ENCODE results near the gene ERC1.
"Not testable (repeated sequence)": the region's sequence is repeated elsewhere in the genome, so short reads cannot be mapped to it uniquely, and the experiment has no call there.

ERC1 gene

DNA sequence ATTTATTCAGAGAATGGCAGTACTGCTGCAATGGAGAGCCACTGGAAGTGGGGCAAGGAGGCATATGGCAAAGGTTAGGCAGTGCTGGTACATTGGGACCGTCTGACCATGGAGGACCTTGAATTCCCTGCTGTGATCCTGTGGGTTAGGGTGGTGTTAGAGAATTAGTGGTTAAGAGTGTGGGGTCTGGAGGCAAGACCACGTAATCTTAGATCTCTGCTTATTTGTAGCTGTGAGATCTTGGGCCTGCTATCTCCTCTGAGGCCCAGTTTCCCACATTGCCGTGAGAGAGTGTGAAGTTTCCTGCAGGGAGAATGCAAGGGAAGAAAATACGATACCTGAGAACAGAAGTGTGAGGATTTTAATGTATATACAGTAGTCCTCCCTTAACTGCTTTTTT lies 147.7 kb downstream of the ERC1 start:
- no peak for DNase-seq

DNA sequence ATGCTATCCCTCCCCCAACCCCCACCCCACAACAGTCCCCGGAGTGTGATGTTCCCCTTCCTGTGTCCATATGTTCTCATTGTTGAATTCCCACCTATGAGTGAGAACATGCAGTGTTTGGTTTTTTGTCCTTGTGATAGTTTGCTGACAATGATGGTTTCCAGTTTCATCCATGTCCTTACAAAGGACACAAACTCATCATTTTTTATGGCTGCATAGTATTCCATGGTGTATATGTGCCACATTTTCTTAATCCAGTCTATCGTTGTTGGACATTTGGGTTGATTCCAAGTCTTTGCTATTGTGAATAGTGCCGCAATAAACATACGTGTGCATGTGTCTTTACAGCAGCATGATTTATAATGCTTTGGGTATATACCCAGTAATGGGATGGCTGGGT lies 155.7 kb downstream of the ERC1 start:
- DNase-seq, result not testable (repeated sequence)

DNA sequence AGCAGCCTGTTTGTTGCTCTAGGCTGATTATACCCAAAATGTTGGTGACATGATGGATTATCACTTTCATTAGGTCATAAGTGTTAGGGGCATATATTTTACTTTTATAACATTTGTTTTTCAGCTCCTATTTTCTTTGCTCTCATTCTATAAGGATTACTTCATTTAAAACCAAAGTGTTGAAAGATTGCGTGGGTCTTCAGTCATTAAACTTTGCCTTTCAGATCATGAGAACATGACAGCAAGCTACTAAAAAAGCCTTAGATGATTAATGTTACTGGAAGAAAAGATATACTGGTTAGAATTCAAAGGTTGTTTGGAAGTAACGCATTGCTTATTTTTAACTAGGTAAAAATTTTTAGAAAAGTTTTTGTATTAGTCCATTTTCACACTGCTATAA lies 156.8 kb downstream of the ERC1 start:
- DNase-seq, result no peak

DNA sequence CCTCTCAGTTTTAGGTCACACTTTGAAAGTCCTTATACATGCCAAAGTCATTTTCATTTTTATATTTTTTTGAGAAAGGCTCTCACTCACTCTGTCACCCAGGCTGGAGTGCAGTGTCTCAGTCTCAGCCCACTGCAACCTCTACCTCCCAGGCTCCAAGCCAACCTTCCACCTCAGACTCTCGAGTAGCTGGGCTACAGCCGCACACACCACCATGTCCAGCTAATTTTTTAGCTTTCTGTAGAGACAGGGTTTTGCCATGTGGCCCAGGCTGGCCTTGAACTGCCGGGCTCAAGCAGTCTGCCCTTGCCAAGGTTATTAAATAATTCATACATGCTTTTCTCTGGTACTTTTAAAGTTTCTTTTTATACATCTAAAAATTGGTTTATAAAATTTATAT lies 166.0 kb downstream of the ERC1 start:
- DNase-seq, result no peak

DNA sequence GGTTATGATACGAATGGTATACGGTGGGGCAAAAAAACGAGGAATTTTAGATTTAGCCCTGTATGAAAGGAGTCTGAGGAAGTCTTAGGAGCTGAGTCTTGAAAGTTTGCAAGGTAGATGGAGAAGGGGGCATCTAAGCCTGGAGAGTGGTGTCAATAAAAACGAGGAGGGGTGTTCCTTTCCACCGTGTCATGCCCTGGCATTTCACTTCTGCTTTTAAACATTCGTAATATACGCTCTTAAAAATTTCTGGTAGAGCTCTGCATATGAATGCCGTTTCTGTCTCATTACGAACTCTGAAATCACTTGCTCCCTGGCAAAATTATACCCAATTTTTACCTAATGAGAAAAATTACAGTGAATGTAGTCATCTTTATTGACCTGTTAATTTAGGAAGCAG lies 170.2 kb downstream of the ERC1 start:
- no peak for DNase-seq

DNA sequence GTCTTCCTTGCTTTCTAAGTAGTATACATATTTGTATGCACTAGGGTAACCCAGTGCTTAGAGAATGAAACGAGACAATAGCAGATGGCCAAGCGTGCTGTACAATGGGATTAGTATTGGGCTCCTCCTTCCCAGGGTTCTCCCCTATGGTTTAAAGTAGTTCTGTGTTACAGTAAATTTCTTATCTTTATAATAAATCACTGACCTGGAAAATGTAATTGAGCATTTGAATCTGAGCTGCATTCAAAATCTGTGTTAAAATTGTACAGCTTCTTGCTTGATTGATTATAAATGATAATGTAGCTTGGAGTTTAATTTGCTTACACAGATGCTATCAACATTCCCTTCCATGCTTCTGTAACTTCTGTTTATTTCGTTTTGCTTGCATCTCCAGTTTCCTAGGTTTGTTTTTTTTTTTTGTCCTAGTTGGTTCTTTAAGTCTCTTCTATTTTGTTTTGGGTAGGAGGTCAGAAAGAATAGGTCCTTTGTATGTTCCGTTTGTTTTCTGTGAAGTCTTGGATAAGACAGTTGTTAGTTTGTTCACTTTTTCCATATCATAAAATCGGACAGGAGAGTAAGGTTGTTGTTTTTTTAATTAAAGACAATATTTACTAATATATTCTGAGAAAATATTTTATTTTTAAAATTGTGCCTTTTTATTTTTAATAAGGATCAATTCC lies 171.2 kb downstream of the ERC1 start:
- no peak for DNase-seq

DNA sequence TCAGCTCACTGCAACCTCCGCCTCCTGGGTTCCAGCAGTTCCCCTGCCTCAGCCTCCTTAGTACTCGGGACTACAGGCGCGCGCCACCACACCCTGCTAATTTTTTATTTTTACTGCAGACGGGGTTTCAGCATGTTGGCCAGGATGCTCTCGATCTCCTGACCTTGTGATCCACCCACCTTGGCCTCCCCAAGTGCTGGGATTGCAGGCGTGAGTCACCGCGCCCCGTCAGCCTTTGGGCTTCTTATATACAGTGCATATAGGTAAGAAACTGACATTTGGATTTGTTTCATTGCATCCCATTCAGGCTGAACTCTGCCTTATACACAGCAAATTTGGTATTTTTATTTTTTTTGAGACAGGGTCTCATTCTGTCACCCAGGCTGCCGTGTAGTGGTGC lies 176.8 kb downstream of the ERC1 start:
- DNase-seq, result no peak

DNA sequence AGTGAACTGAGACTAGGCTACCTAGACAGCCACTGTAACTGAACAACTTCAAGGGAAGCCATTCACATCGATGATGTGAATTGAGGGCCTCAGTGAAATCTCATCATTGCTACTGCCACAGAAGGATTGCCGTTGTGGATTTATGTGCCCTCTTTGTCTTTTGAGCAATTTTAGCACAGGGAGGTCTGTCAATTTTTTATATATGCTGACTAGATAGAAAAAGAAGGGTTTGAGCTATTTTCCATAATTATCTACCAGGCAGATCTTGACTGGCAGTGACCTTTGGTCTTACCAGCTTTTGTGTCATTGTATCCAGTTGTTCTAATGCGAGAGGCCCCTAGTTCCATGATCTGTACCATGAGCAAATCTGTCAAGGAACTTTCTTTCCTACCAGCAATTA lies 179.4 kb downstream of the ERC1 start:
- no peak for DNase-seq

DNA sequence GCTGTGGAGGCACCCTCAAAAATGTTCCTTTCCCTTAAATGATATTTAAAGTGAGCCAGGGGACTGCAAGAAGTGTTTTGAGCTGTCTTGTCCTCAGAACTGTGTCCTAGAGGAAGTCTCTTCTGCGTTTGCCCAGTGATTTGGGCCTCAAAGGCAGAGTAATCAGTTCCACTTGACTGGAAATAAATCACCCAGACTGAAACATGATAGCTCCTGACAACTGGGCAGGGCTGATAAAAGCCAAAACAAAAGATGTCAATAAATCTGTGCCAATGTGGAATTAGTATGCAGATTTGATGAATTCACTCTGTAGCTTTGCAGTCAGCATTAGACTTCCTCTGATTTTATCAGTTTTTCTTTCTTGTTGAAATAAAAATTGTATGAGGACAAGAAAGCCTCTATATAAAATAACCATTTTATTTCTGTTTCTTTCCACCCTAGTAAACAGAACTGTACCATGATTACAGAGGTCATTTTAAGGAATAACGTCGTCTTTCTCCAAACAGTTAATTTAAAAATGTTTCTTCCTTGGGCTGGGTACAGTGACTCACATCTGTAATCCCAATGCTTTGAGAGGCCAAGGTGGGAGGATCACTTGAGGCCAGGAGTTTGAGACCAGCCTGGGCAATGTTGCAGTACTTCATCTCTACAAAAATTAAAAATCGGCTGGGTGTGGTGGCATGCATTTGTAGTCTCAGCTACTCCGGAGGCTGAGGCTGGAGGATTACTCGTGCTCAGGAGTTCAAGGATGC lies 180.8 kb downstream of the ERC1 start:
- peak; percentile 75 for DNase-seq

DNA sequence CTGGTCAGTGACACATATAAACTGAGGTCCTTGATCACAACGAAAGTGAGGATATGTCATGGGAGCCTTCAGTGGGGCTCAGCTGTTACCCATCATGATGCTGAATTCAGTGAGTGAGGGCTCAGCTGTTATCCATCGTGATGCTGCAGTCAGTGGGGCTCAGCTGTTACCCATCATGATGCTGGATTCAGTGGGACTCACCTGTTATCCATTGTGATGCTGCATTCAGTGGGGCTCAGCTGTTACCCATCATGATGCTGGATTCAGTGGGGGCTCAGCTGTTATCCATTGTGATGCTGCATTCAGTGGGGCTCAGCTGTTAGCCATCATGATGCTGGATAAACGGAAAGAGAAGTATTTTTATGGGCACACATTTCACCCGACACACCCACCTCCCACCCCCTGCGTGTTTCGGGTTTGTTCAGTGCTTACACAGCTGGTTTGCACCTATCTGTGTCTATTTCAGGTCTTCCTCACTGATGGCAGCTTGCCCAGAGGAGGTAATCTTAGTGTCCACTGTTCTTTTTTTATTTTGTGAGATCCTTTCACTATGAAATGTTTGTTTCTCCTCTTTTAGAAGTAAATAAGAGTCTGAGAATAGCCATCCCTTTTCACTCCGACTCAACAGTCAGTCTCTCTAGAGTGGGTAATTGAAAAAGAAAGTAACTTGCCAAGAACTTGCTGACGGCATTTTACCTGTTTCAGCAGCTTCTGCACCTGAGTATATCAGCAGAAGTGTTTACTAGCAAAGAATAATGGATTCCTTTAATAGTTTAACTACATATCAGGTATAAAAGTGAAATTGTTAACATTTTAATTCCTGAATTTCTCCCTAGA lies 183.0 kb downstream of the ERC1 start:
- DNase-seq, result no peak

DNA sequence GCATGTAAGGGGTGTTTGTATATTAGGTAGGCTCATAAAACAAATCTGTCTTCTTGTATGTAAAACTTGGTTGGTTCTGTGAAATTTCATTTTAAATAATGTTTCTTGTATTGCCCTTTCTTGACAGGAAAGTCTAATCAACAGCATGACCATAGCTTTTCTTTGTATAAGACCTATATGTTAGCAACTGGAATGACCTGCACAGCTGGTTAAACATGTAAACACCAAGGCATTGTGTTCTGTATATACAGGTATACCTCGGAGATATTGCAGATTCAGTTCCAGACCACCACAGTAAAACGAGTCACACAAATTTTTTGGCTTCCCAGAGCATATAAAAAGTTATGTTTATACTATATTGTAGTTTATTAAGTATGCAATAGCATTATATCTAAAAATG lies 183.6 kb downstream of the ERC1 start:
- no peak for DNase-seq

DNA sequence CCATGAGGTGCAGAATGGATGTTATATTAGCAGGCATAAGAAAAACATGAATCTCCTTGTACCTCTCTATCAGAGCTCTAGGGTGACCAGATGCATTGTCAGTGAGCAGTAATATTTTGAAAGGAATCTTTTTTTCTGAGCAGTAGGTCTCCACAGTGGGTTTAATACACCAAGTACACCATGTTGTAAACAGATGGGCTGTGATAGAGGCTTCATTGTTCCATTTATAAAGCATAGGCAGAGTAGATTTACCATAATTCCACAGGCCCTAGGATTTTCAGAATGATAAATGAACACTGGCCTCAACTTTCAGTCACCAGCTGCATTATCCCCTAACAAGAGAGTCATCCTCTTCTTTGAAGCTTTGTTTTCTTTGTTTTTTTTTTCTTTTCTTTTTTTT lies 185.2 kb downstream of the ERC1 start:
- no peak for DNase-seq

DNA sequence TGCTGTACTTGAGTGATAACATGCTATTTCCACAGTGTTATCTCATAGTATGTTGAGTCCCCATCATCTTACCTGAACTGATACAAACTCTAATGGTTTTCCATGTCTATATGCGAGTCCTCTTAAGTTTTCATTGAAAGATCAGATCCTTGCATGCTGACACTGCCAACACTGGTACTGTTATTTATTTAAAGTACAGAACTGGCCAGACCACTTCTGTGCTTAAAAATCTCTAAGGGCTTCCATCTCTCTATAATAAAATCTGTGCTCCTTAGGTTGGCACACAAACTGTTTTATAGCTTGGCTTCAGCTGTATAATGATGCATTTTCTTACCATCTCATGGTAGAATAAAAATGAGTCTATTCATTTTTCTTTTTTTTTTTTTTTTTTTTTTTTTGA lies 188.1 kb downstream of the ERC1 start:
- DNase-seq, result no peak

DNA sequence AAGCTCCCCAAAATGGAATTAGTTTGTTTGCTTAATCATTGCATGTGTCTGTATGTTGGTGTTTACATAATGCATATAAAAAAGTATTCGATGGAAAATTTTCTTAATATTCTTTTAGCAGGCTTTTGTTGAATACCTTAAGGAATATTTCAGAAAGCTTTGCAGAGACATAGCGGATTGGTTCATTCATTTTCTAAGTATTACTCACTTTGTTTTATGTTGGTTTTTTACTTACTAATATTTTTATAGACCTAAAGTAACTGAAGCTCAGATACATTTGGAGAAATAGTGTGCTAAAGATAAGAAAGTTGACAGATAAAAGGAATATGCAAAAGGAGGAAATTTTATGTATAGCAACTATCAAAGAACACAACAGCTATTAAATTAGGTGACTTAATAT lies 191.0 kb downstream of the ERC1 start:
- DNase-seq, result no peak

DNA sequence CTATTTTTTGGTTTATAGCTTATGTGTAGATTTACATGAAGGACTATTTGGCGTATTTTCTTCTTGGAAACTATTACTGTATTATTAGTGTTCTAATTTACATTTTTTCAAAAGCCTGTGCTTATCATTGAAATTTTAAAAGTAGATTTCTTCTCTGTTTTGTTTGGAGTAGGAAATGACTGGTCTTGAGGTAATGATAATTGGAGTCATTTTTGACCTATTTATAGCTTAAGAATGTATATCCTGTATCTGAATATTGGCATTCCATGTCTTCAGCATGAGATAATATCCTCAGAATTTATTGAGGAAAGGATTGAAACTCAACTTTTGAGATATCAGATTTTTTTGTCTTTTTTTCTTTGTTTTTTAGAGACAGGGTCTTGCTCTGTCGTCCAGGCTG lies 193.4 kb downstream of the ERC1 start:
- no peak for DNase-seq

DNA sequence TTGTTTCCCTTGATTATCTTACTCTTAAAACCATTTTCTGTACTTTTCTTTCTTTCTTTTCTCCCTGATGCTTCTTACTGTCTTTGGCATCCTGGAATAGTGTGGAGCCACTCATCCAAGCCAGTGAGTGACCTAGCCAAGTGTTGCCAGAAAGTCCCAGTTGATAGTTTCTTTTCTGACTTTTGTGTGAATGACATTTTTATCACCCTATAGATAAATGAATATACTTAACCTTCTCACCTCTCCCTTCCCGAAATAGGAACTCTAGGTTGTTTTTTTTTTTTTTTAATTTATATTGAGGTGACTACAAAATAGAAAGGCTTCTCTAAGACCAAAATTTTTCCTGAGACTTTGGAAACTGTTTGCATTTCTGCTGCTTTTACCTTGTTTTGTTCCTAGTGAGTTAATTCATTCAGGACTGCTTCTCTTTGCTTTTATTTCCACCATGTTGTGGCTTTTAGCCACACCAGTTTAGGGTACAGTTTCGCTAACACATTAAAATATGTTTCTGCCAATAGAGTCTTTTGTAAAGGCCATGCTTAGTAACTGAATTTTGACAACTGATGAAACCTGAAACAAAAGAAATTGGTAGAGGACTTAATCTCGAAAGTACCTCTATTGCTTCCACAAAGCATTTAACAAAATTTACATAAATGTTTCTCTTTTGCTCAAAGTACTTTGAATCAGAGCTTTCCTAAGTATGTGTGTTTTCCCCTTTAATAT lies 194.6 kb downstream of the ERC1 start:
- DNase-seq, result no peak

DNA sequence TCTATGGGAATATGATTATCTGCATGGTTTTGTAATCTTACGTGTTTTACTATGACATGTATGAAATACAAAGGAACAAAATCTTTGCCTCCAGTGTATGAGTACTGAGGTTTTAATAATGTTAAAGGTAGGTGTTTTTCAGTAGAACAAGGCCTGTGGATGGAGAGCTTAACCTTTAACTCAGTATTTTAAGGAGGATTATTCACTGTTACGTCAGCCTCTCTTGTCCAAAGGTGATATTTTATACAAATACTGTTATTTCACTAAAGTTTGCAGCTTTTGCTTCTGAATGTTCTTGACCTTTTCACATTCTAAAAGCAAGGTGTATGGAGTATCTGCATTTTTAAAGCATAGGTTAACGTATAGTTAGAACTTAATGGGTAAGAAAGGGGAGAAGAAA lies 195.3 kb downstream of the ERC1 start:
- no peak for DNase-seq

DNA sequence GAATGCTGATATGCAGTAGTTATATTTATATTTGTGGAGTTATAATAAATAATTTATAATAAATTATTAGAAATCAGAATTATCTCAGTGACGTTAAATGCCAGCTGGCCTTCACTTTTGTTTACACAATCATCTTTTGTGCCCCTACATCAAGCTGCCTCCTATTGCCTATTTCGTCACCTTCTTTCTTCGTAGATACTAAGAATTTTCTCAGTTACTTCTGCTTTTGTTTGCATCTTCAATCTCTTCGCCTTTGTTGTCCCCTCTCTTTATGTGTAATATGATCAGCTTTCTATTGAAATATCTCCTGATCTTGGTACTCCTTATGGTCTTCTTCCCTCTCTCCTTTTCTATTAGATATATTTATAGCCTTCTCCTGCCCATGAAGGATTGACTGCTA lies 197.0 kb downstream of the ERC1 start:
- DNase-seq, result no peak

DNA sequence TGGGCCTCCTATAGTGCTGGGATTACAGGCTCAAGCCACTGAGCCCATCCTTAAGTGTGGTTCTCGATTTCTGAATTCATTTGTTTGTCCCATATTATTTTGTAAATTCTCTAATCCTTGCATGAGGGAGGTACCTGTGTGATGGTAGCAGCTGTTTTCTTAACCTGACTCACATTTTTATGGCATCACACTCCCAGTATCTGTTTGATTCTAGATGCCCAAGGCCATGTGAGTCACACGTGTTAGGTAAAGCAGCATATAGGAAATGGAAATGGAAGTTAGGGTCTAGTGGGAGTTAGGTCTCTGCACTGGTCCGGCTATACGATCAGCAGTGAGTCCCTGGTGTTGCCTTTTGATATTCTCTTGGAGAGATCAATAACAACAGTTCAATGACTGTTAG lies 198.1 kb downstream of the ERC1 start:
- no peak for DNase-seq

DNA sequence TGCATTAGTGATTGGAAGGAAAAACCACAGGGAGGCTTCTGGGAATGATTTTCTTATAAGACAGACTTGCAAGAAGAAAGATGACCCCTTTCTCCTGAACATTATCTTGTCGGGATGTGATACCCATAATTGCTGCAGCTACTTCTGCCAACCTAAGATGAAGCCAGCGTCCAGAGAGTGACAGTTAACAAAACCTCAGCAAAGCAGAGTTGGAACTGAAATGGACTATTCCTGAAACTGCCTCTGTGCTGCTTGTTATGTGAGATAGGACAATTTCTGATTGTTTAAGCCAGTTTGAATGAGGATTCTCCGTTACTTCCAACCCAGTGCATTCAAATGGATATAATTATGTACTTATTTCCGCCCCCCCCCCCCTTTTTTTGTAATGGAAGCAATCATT lies 204.5 kb downstream of the ERC1 start:
- no peak for DNase-seq

DNA sequence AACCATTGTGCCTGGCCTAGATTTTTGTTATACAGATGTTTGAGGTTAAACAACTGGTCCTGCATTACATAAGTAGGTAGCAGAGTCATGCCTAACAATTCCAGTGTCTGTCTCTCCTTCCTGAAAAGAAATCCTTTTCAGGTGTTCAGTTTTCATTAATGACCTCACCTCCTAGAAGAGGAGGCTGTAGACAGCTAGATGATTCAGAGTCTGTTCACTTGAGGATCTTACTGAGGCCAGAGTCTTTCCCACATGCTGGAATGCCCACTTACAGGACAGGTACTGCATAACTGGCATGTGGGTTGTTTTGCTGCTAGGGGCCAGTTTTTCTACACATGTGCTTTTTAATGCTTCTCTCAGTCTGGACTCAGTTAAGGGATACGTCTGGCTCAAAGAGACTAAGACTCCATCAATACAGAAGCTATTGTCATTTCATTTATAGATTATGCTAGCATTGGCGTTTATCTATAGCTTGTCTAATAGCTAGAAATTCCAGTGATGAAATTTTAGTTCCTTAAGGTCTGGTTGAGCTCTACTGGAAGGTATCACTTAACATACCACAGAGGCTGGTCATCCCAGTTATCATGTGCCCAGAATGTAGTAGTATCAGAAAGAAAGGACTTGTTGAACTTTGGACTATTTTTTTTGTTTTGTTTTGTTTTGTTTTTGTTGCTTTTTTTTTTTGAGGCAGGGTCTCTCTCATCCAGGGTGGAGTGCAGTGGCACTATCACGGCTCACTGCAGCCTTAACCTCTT lies 206.4 kb downstream of the ERC1 start:
- DNase-seq, result no peak

DNA sequence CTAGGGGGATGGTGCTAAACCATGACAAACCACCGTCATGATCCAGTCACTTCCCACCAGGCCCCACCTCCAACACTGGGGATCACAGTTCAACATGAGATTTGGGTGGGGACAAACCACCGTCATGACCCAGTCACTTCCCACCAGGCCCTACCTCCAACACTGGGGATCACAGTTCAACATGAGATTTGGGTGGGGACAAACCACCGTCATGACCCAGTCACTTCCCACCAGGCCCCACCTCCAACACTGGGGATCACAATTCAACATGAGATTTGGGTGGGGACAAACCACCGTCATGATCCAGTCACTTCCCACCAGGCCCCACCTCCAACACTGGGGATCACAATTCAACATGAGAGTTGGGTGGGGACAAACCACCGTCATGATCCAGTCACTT lies 207.8 kb downstream of the ERC1 start:
- DNase-seq, result not testable (repeated sequence)

DNA sequence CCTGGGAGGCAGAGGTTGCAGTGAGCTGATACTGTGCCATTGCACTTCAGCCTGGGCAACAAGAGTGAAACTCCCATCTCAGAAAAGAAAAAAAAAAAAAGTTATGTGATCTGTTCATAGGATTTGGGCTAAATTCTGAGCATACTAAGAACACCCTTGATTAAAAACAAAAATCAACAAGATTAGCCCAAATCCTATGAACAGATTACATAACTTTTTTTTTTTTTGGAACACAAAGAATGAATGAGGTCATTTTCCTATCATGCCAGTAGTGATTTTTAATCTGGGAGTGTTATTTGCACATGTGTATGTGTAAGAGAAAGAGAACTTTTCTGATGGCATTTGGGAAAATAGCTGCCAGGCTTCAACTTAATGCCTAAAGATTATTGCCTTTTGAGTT lies 208.7 kb downstream of the ERC1 start:
- DNase-seq, result no peak

Data from DMS153 (cell line).